ENCODE results near the gene ZBTB8A.
"Not testable (repeated sequence)": the region's sequence is repeated elsewhere in the genome, so short reads cannot be mapped to it uniquely, and the experiment has no call there.

The ZBTB8A gene

GRCh38 chr1:32619701-32620485 lies 80.7 kb downstream of the ZBTB8A start:
- peak in 1 of 2 experiments; percentile 7 for DNase-seq (ENCODE audit: low read depth in 2 of 2)

GRCh38 chr1:32622205-32622604 lies 83.0 kb downstream of the ZBTB8A start:
- no peak for DNase-seq (ENCODE audit: low read depth in 2 of 2)

- DNase-seq (ENCODE audit: low read depth in 2 of 2) = no peak
Observed at GRCh38 chr1:32622806-32623681, 83.8 kb downstream of the ZBTB8A start.

- DNase-seq (ENCODE audit: low read depth in 2 of 2) = no peak
Observed at GRCh38 chr1:32623775-32624174, 84.5 kb downstream of the ZBTB8A start.

DNA sequence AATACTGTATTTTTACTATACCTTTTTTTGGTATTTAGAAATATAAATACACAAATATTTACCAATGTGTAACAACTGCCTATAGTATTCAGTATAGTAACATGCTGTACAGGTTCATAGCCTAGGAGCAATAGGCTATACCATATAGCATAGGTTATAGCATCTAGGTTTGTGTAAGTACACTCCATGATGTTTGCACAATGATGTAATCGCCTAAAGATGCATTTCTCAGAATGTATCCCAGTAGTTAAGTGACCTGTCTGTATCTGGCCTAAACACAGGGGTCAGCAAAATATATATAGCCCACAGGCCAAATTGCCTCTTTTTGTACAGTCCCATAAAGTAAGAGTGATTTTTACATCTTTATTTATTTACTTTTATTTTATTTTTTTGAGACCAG lies 86.9 kb downstream of the ZBTB8A start:
- no peak for DNase-seq (ENCODE audit: low read depth in 2 of 2)

DNA sequence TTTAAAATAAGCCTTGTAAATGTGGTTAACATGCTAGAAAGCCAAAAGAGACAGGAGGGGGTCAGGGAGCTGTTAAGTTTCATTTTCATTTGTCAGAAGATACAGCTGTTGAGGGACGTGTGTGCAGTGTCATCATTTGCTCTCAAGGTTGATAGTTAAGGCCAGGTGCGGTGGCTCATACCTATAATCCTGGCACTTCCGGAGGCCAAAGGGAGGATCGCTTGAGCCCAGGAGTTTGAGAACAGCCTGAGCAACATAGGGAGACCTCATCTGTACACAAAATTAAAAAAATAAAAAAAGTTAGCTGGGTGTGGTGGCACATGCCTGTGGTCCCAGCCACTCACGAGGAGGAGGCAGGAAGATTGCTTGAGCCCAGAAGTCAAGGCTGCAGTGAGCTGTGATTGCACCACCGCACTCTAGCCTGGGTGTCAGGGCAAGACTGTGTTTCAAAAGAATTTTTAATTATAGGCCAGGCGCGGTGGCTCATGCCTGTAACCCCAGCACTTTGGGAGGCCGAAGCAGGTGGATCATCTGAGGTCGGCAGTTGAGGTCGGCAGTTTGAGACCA lies 88.5 kb downstream of the ZBTB8A start:
- DNase-seq (ENCODE audit: low read depth in 2 of 2) = no peak

DNA sequence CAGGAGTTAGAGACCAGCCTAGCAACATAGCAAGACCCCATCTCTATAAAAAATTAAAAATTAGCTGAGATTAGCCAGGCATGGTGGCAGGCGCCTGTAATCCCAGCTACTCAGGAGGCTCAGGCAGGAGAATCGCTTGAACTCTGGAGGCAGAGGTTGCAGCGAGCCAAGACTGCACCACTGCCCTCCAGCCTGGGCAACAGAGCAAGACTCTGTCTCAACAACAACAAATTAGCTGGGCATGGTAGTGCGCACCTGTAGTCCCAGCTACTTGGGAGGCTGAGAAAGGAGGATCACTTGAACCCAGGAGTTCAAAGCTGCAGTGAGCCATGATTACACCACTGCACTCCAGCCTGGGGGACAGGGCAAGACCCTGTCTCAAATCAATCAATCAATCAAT lies 90.9 kb downstream of the ZBTB8A start:
- DNase-seq (ENCODE audit: low read depth in 2 of 2) = not testable (repeated sequence)

- no peak for DNase-seq (ENCODE audit: low read depth in 2 of 2)
Observed at GRCh38 chr1:32632829-32633228, 93.6 kb downstream of the ZBTB8A start.

- DNase-seq (ENCODE audit: low read depth in 2 of 2) = no peak
Observed at GRCh38 chr1:32635508-32636277, 96.5 kb downstream of the ZBTB8A start.

- DNase-seq (ENCODE audit: low read depth in 2 of 2) = no peak
Observed at GRCh38 chr1:32636914-32637645, 97.9 kb downstream of the ZBTB8A start.

DNA sequence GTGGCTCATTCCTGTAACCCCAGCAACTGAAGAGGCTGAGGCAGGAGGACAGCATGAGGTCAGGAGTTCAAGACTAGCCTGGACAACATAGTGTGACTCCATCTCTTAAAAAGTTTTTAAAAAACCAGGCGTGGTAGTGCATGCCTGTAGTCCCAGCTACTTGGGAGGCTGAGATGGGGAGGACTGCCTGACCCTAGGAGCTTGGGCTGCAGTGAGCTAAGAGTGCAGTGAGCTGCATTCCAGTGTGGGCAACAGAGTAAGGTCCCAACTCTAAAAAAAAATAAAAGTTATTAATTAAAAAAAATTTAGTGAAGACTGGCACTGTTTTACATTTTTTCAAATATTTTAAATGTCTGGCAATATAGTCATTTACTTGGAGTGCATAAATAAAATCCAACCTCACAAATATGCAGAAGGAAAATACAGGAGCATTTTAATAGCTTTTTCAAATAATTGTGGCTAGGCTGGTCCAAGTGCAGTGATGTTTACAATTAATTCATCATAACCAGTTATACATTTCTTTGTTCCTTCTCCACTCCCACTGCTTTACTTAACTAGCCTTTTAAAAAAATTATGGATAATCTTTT lies 100.4 kb downstream of the ZBTB8A start:
- peak; percentile 32 to 40 for DNase-seq (ENCODE audit: low read depth in 2 of 2)

- not testable (repeated sequence) for DNase-seq (ENCODE audit: low read depth in 2 of 2)
Observed at GRCh38 chr1:32642292-32642827, 103.1 kb downstream of the ZBTB8A start.

DNA sequence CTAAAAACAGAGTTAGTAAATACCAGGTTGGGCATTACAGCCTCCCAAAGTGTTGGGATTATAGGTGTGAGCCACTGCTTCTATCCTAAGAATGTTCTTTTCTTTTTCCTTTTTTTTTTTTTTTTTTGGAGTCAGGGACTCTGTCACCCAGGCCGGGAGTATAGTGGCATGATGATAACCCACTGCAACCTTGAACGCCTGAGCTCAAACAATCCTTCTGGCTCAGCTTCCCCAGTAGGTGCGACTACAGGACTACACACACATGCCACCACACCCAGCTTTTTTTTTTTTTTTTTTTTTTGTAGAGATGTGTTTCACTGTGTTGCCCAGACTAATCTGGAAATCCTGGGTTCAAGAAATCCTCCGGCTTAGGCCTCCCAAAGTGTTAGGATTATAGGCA lies 105.2 kb downstream of the ZBTB8A start:
- DNase-seq (ENCODE audit: low read depth in 2 of 2) = no peak

DNA sequence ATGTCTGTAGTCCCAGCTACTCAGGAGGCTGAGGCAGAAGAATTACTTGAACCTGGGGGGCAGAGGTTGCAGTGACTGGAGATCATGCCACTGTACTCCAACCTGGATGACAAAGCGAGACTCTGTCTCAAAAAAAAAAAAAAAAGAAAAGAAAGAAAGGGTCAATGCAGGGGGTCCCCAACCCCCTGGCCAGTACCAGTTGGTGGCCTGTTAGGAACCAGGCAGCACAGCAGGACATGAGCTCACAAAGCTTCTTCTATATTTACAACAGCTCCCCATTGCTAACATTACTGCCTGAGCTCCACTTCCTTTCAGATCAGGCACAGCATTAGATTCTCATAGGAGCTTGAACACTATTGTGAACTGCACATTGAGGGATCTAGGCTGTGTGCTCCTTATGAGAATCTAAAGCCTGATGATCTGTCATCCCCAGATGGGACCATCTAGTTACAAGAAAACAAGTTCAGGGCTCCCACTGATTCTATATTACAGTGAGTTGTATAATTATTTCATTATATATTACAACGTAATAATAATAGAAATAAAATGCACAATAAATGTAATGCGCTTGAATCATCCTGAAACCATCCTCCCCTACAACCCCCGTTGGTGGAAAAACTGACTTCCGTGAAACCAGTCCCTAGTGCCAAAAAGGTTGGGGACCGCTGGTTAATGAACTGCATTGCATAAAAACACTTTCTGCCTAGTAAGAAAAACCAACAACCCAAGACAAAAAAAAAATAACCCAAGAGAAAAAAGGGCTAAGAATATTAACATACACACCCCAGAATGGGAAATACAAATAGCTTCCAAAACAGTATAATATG lies 108.3 kb downstream of the ZBTB8A start:
- DNase-seq (ENCODE audit: low read depth in 2 of 2) = no peak

- peak; percentile 79 to 80 for DNase-seq (ENCODE audit: low read depth in 2 of 2)
Observed at GRCh38 chr1:32650248-32650751, 111.1 kb downstream of the ZBTB8A start, which contains the start of gene ZBTB8OS. Gene ZBTB8OS (minus strand): TSS chr1:32650550. CDS start chr1:32650529, 21 bp downstream.

DNA sequence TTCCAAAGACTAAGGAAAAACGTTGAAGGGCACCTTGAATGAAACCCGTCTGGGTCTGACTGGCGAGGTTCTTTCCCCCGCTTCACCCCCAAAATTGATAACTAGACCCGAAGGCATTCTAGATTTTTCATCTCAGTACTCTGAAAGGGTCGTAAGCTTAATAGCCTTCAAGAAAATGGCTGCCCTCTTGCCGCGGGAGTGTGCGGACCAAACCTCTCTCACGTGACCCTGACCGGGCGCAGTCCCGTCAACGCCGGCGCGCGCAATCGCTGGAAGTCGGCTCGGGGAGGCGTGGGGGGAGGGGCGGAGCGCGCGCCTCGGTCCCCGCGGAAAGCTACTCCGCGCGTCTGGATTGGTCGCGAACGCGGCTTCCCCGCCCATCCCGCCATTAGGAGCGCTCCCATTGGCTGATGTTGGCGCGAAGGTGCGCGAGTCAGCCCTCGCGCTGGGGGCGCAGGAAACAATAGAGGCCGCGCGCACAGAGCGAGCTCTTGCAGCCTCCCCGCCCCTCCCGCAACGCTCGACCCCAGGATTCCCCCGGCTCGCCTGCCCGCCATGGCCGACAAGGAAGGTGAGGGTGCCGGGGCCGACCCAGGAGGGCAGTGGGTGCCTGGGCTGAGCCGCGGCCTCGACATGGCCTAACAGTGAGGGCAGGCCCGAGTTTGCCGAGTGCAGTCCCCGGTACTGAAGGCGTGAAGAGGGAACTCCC lies 111.7 kb downstream of the ZBTB8A start, which contains the start of gene RBBP4:
TSS of gene RBBP4 (plus strand) at position 457 of the 709 bp plus-strand sequence. CDS start at position 556, 99 bp downstream.
- peak; percentile 94 to 95 for DNase-seq (ENCODE audit: low read depth in 2 of 2)

DNA sequence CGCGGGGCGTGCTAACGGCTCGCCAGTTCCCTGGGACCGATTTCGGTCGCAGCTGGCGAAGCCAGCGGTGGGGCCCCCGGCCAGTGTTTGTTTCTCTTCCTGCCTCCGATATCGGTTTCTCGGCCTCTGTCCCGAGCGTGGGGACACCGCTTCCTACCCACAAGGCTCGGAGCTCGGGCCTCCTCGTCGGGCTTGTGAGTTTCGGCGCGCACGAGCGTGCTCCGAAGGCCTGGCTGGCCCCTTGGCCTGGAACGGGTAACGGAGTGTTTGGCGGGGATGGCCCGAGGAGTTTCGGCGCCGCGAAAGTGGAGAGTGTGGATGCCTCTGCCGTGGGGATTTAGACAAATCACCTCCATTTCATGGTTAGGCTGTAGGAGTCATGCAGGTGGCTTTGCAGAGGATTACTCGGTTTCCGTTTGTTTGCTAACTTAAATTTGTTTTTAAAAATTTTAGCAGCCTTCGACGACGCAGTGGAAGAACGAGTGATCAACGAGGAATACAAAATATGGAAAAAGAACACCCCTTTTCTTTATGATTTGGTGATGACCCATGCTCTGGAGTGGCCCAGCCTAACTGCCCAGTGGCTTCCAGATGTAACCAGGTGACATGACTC lies 112.3 kb downstream of the ZBTB8A start:
- DNase-seq (ENCODE audit: low read depth in 2 of 2) = no peak

Data from fibroblast of skin of left quadriceps (primary cell).